ENCODE results near the gene TNFAIP8. TPM values are rescaled to one million over a fixed set of nuclear protein-coding genes. Genes with fewer than 3 reads are reported as not detected.

The TNFAIP8 gene
- total RNA-seq, 1 donor from 2014 or later: 40.6 TPM

DNA sequence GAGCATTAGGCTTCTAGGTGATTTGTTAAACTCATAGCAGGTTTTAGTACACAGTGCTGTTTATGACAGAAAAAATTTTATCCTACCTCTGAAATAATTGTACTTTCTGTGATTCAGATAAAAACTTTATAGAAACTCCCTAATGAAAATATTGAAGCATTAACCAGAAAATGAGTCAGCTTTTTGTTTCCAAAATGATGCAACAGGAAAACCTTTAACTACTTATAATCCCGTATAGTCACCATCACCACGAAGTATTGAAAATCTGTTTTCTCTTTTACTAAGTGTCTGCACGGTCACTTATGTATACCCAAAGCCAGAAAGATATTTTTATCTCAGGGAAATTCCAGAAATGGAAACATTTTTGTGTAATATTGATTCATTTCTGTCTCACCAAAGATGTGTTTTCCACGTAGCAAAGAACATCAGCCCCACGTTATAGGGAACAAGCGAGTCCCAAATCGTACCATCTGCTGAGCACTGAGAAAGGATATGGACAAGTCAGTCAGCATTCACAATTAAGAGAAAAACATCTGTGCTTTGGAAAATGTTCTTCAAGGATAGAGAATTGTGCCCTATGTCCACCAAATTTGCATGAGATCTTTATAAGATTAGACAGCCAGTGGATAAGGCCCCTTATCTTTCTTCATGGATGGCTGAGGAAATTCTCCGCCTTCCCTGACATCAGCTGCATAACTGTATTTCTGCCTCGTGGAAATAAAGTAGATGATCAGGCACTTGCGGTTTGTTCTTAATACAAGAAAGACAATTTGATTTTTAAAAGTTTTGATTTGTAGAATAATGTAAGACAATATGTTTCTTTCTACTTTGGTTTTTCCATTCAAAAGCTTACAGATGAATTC, 41.9 kb downstream of the TNFAIP8 start:
- Histone ChIP-seq H3K4me3 (no peak overlapping the region), H2AFZ (replicated peaks) (no peak overlapping the region), H3K36me3 (no peaks in the 10 kb centered on the region), H3F3A (ENCODE audit: low read depth) (no peaks in the 10 kb centered on the region), H3K4me2 (no peak overlapping the region), H3K9me3 (ENCODE audit: low read depth) (no peaks in the 10 kb centered on the region), H3K9ac (no peak overlapping the region), H3K4me1 (peaks cover 5% of the 10 kb centered on the region), H4K20me1 (ENCODE audit: low read depth) (no peaks in the 10 kb centered on the region), H3K27ac (no peak overlapping the region), H3K79me2 (ENCODE audit: low read depth) (no peaks in the 10 kb centered on the region), H3K27me3 (no peaks in the 10 kb centered on the region)
- no peaks in the 10 kb centered on the region for H3K4me1 Mint-ChIP-seq
- peaks cover 8% of the 10 kb centered on the region for H3K36me3 Mint-ChIP-seq
- TF ChIP-seq EZH2phosphoT487 (IDR thresholded peaks at IDR 0.05) (no peak), EZH2 (IDR thresholded peaks at IDR 0.05) (no peak)
- TF ChIP-seq, protein P1, sequence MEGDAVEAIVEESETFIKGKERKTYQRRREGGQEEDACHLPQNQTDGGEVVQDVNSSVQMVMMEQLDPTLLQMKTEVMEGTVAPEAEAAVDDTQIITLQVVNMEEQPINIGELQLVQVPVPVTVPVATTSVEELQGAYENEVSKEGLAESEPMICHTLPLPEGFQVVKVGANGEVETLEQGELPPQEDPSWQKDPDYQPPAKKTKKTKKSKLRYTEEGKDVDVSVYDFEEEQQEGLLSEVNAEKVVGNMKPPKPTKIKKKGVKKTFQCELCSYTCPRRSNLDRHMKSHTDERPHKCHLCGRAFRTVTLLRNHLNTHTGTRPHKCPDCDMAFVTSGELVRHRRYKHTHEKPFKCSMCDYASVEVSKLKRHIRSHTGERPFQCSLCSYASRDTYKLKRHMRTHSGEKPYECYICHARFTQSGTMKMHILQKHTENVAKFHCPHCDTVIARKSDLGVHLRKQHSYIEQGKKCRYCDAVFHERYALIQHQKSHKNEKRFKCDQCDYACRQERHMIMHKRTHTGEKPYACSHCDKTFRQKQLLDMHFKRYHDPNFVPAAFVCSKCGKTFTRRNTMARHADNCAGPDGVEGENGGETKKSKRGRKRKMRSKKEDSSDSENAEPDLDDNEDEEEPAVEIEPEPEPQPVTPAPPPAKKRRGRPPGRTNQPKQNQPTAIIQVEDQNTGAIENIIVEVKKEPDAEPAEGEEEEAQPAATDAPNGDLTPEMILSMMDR (IDR thresholded peaks at IDR 0.05): no peak
- no peaks in the 10 kb centered on the region for H3K9me3 Mint-ChIP-seq
- no peak for DNase-seq (ENCODE audit: low spot score)
- no peak overlapping the region for H3K27ac Mint-ChIP-seq
- peaks cover 7% of the 10 kb centered on the region for H3K27me3 Mint-ChIP-seq (ENCODE audit: insufficient read depth, low read depth)
- H3K4me3 Mint-ChIP-seq: no peak overlapping the region

DNA sequence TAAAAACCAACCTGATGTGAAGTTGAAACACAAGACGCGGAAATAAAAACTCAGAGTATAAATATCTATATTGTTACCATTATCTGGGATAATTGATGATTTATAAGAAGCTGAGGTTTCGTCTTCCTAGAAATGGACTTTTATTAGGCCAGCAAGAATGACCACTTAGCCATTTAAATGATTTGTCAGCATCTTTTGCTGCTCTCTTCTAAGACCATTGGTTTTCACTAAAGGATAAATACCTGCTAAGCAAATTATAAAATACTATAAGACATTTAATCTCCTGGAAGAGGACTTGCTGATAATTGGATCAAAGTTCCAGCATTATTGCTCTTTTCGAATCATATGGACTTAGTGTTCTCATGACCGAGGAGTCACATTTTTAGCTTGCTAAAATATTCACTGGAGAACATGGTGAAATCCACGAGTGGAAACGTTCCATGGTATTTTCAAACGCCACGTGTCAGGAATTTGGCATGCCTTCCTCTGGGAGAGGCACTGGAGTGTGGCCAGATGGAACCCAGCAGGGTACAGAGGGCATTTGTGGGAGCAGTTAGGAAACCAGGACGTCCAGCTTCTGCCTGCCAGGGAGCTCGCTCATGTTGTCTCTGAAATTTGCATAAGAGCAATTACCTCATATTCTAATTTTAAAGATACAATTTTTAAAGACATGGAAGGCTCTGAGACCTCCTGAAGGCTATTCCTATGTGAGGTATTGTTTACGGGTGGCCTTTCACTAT, 43.1 kb downstream of the TNFAIP8 start:
- no peak for DNase-seq (ENCODE audit: low spot score)
- no peaks in the 10 kb centered on the region for H3K36me3 ChIP-seq
- Mint-ChIP-seq H3K27ac (no peak overlapping the region), H3K27me3 (ENCODE audit: insufficient read depth, low read depth) (peaks cover 7% of the 10 kb centered on the region), H3K4me3 (no peak overlapping the region), H3K36me3 (peaks cover 3% of the 10 kb centered on the region), H3K4me1 (no peaks in the 10 kb centered on the region), H3K9me3 (no peaks in the 10 kb centered on the region)
- H3K27ac ChIP-seq: no peak overlapping the region
- H3K9me3 ChIP-seq (ENCODE audit: low read depth): no peaks in the 10 kb centered on the region
- no peak for TF ChIP-seq EZH2 (IDR thresholded peaks at IDR 0.05)
- no peak for TF ChIP-seq EZH2phosphoT487 (IDR thresholded peaks at IDR 0.05)
- TF ChIP-seq, protein P1 (IDR thresholded peaks at IDR 0.05): no peak
- H2AFZ ChIP-seq (replicated peaks): no peak overlapping the region
- H3K4me3 ChIP-seq: no peak overlapping the region
- no peaks in the 10 kb centered on the region for H3F3A ChIP-seq (ENCODE audit: low read depth)
- H3K4me1 ChIP-seq: peaks cover 8% of the 10 kb centered on the region
- no peak overlapping the region for H3K9ac ChIP-seq
- H4K20me1 ChIP-seq (ENCODE audit: low read depth): no peaks in the 10 kb centered on the region
- H3K27me3 ChIP-seq: no peaks in the 10 kb centered on the region
- no peaks in the 10 kb centered on the region for H3K79me2 ChIP-seq (ENCODE audit: low read depth)
- no peak overlapping the region for H3K4me2 ChIP-seq

DNA sequence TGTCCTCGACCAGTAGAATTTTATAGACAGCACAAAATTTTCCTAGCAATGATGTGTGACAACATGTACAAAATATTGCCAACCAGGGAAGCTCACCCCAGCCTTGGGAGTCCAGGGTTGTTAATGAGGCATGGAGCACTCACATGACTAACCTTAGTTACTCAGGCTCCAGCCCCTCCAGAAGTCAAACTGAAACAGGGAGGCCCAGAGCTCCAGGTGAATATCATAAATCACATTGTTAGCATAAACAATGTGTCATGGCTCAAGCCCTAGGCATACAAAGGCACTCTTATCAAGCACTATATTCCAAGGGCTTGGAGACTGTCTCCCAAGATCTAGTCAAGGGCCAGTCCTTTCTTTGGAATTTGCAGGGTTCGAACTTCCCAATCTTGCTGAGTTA, 44.4 kb downstream of the TNFAIP8 start:
- H3K36me3 Mint-ChIP-seq: peaks cover 2% of the 10 kb centered on the region
- H3K9me3 Mint-ChIP-seq: no peaks in the 10 kb centered on the region
- Histone ChIP-seq H3K36me3 (no peaks in the 10 kb centered on the region), H3K79me2 (ENCODE audit: low read depth) (no peaks in the 10 kb centered on the region), H4K20me1 (ENCODE audit: low read depth) (no peaks in the 10 kb centered on the region), H3K27me3 (no peaks in the 10 kb centered on the region), H3K9me3 (ENCODE audit: low read depth) (no peaks in the 10 kb centered on the region), H3K4me2 (no peak overlapping the region), H3K4me3 (no peak overlapping the region), H3K4me1 (peaks cover 8% of the 10 kb centered on the region), H3K9ac (no peak overlapping the region), H2AFZ (replicated peaks) (no peak overlapping the region), H3F3A (ENCODE audit: low read depth) (no peaks in the 10 kb centered on the region), H3K27ac (no peak overlapping the region)
- H3K27ac Mint-ChIP-seq: no peak overlapping the region
- TF ChIP-seq, protein P1 (IDR thresholded peaks at IDR 0.05): no peak
- no peak for TF ChIP-seq EZH2phosphoT487 (IDR thresholded peaks at IDR 0.05)
- no peak for TF ChIP-seq EZH2 (IDR thresholded peaks at IDR 0.05)
- H3K4me1 Mint-ChIP-seq: no peaks in the 10 kb centered on the region
- no peak for DNase-seq (ENCODE audit: low spot score)
- H3K27me3 Mint-ChIP-seq (ENCODE audit: insufficient read depth, low read depth): peaks cover 7% of the 10 kb centered on the region
- no peak overlapping the region for H3K4me3 Mint-ChIP-seq

All from neural progenitor cell (in vitro differentiated cells).